HEK293T (cell line): ENCODE data around the gene IPO11.

Source experiments
- ELF4 ChIP-seq: fragments of 450-650 bp; IDR thresholded peaks from 2 replicates; pipeline ENCODE4 v1.6.1; 2017; ENCODE audit warnings: antibody characterized with exemption
- FOXK2 ChIP-seq: fragments of 450-650 bp; IDR thresholded peaks from 2 replicates; pipeline ENCODE4 v1.6.1; 2016; ENCODE audit warnings: mild to moderate bottlenecking
- FOXM1 ChIP-seq: fragments of 450-650 bp; IDR thresholded peaks from 2 replicates; pipeline ENCODE4 v1.6.1; 2017; ENCODE audit warnings: mild to moderate bottlenecking, borderline replicate concordance
- HDGF ChIP-seq: fragments of 450-650 bp; IDR thresholded peaks from 2 replicates; pipeline ENCODE4 v1.6.1; 2017; ENCODE audit warnings: antibody characterized with exemption, borderline replicate concordance
- L3MBTL2 ChIP-seq: fragments of 450-650 bp; conservative IDR thresholded peaks from 2 replicates; pipeline ENCODE4 v1.6.1; 2016; ENCODE audit warnings: mild to moderate bottlenecking
- NFRKB ChIP-seq: fragments of 450-650 bp; IDR thresholded peaks from 2 replicates; pipeline ENCODE4 v1.6.1; 2016; ENCODE audit warnings: mild to moderate bottlenecking, moderate library complexity
- SP1 ChIP-seq: fragments of 450-650 bp; IDR thresholded peaks from 2 replicates; pipeline ENCODE4 v1.6.1; 2017
- SUZ12 ChIP-seq: fragments of 450-650 bp; IDR thresholded peaks from 2 replicates; pipeline ENCODE4 v1.6.1; 2016; ENCODE audit warnings: mild to moderate bottlenecking

GRCh38 chr5:62419609-62420008 is 7.0 kb downstream of the IPO11 start:
- TF ChIP-seq FOXK2, result no peak
- TF ChIP-seq HDGF, result no peak
- TF ChIP-seq NFRKB, result no peak
- TF ChIP-seq L3MBTL2, result no peak
- TF ChIP-seq FOXM1, result no peak
- TF ChIP-seq SP1, result no peak
- TF ChIP-seq ELF4, result no peak
- no peak for TF ChIP-seq SUZ12
